ENCODE measurements around the gene MYBPC2.
"Not testable (repeated sequence)": the region's sequence is repeated elsewhere in the genome, so short reads cannot be mapped to it uniquely, and the experiment has no call there.

The MYBPC2 gene

GRCh38 chr19:50459638-50460037 is 26.9 kb downstream of the MYBPC2 start:
- no peak for DNase-seq (ENCODE audit: low spot score)

- DNase-seq (ENCODE audit: low spot score) = no peak
Measured at GRCh38 chr19:50460161-50460765, 27.6 kb downstream of the MYBPC2 start.

GRCh38 chr19:50461066-50461875 is 28.6 kb downstream of the MYBPC2 start:
- DNase-seq (ENCODE audit: low spot score) = peak; percentile 59

- DNase-seq (ENCODE audit: low spot score) = no peak
Measured at GRCh38 chr19:50462970-50463369, 30.3 kb downstream of the MYBPC2 start.

GRCh38 chr19:50464348-50464747 is 31.7 kb downstream of the MYBPC2 start:
- no peak for DNase-seq (ENCODE audit: low spot score)

- DNase-seq (ENCODE audit: low spot score) = no peak
Measured at GRCh38 chr19:50465000-50465399, 32.3 kb downstream of the MYBPC2 start.

GRCh38 chr19:50465986-50466705 is 33.5 kb downstream of the MYBPC2 start:
- peak; percentile 18 for DNase-seq (ENCODE audit: low spot score)

GRCh38 chr19:50466706-50467039 is 34.0 kb downstream of the MYBPC2 start:
- DNase-seq (ENCODE audit: low spot score) = no peak

- DNase-seq (ENCODE audit: low spot score) = no peak
Measured at GRCh38 chr19:50467566-50467965, 34.9 kb downstream of the MYBPC2 start.

- DNase-seq (ENCODE audit: low spot score) = no peak
Measured at GRCh38 chr19:50468818-50469217, 36.1 kb downstream of the MYBPC2 start.

GRCh38 chr19:50473336-50473735 is 40.6 kb downstream of the MYBPC2 start:
- not testable (repeated sequence) for DNase-seq (ENCODE audit: low spot score)

GRCh38 chr19:50475101-50475568 is 42.4 kb downstream of the MYBPC2 start:
- no peak for DNase-seq (ENCODE audit: low spot score)

GRCh38 chr19:50475736-50476223 is 43.1 kb downstream of the MYBPC2 start:
- no peak for DNase-seq (ENCODE audit: low spot score)

- peak; percentile 85 for DNase-seq (ENCODE audit: low spot score)
Measured at GRCh38 chr19:50476224-50476906, 43.7 kb downstream of the MYBPC2 start, which contains the start of the genes EMC10 and GARIN5A. EMC10 (plus strand) TSS chr19:50476507; CDS start chr19:50476545, 38 bp downstream. GARIN5A (minus strand) TSS chr19:50476848; CDS start chr19:50476388, 460 bp downstream.

- no peak for DNase-seq (ENCODE audit: low spot score)
Measured at GRCh38 chr19:50476907-50477238, 44.2 kb downstream of the MYBPC2 start.

- no peak for DNase-seq (ENCODE audit: low spot score)
Measured at GRCh38 chr19:50477751-50478515, 45.2 kb downstream of the MYBPC2 start.

- no peak for DNase-seq (ENCODE audit: low spot score)
Measured at GRCh38 chr19:50478901-50479715, 46.4 kb downstream of the MYBPC2 start.

- DNase-seq (ENCODE audit: low spot score) = no peak
Measured at GRCh38 chr19:50479761-50480251, 47.1 kb downstream of the MYBPC2 start.

- no peak for DNase-seq (ENCODE audit: low spot score)
Measured at GRCh38 chr19:50480281-50481111, 47.8 kb downstream of the MYBPC2 start.

Data from kidney capillary endothelial cell (primary cell).